Choroid plexus epithelial cell (primary cell): ENCODE measurements around the gene PITPNM3.

Experiments
- DNase-seq: peaks from one replicate; pipeline ENCODE4 v3.0.0-alpha.2; 2010; ENCODE audit warnings: low read depth
- H3K4me3 ChIP-seq: 2 replicates; pipeline ENCODE4 v1.5.1; 2011; ENCODE audit warnings: low read depth, mild to moderate bottlenecking, control low read depth, low read length, moderate library complexity
- TF ChIP-seq, protein P1 (sequence below): conservative IDR thresholded peaks from 2 replicates; pipeline ENCODE4 v1.5.1; 2011; ENCODE audit warnings: low read depth, mild to moderate bottlenecking, control low read depth, inconsistent platforms, low read length, moderate library complexity

Gene PITPNM3

DNA sequence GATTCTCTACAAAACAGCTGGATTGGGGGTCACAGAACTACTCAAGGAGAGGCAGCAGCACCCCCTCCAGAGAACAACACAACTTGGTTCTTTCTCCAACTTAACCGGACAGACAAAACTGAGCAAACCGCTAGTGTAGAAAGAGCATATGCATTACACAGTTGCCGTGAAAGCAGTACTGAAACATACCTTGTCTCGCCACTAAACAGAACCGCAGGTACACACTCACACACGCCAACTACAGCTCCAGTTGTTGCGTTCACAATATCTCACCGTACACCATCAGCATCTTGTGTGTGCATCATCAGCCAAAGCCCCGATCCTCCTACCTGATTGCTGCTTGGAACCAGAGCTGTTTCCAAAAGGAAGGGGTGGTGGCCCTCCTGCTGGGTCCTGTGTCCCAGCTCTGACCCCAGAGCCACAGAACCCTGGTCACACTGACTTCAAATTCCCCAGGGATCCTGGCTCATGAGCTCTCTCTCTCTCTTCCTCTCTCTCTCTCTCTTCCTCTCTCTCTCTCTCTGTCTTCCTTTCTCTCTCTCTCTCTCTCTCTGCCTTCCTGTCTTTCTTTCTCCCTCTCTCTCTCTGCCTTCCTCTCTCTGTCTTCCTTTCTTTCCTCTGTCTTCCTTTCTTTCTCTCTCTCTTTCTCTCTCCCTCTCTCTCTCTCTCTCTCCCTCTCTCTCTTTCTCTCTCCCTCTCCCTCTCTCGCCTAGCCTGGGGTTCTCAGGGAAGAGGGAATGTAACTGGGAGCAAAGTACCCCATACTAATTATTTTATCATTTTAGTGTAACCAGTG, 103.7 kb downstream of the PITPNM3 start:
- TF ChIP-seq, protein P1, sequence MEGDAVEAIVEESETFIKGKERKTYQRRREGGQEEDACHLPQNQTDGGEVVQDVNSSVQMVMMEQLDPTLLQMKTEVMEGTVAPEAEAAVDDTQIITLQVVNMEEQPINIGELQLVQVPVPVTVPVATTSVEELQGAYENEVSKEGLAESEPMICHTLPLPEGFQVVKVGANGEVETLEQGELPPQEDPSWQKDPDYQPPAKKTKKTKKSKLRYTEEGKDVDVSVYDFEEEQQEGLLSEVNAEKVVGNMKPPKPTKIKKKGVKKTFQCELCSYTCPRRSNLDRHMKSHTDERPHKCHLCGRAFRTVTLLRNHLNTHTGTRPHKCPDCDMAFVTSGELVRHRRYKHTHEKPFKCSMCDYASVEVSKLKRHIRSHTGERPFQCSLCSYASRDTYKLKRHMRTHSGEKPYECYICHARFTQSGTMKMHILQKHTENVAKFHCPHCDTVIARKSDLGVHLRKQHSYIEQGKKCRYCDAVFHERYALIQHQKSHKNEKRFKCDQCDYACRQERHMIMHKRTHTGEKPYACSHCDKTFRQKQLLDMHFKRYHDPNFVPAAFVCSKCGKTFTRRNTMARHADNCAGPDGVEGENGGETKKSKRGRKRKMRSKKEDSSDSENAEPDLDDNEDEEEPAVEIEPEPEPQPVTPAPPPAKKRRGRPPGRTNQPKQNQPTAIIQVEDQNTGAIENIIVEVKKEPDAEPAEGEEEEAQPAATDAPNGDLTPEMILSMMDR = no peak
- DNase-seq = no peak
- no peak overlapping the region for H3K4me3 ChIP-seq

DNA sequence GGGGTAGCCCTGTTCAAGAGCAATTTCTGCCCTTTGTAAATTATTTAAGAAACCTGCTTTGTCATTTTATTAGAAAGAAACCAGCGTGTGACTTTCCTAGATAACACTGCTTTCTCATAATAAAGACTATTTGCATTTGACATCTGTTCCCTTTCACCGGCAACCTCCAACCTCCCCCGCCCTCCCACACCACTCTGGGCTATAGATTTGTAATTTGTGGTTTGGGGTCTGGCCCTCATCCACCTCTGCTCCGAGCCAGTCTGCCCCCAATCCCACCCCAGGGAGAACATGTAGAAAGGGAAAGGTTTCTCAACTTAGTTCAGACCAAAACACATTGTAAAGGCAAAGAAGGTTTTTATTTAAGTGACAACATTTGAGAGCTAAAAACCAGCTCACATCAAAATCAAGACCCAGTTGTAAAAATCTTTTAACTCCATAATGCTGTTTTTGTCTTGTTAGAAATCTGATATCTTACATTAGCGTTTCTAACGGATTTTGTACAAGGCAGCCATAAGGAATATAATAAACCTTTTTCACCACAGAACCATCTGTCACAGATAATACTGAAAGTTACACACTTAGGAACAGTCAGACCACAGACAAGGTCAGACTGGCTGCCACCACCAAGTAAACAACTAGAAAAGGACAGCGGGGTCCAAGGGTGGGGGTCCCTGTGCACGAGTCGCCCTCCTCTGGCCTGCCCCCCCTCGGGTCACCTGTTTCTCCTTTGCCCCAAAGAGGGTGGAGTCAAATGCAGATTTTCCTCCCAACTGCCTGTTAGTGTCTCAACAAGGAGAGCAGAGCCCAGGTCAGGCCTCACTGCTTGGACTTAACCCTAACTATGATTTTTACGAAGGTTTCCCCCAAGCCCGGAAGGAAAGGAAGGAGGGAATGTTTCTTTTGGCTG, 105.2 kb downstream of the PITPNM3 start:
- TF ChIP-seq, protein P1 = no peak
- no peak for DNase-seq
- no peak overlapping the region for H3K4me3 ChIP-seq

DNA sequence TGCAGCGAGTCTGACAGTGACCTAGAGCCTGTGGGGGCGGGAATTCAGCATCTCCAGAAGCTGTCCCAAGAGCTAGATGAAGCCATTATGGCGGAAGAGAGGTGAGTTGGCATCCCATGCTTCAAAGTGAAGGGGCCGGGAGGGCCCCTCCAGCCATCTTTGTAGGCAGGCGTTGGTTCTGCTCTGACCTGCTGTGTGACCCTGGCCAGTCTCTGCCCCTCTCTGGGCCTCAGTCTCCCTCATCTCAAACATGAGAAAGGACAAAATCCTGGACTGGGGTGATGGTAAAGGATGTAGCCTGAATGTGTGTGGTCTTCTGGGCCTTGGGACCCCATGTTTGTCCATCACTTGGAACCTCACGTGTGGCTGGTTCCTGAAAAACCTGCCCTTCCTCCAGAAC, 107.0 kb downstream of the PITPNM3 start:
- DNase-seq = no peak
- H3K4me3 ChIP-seq = no peak overlapping the region
- TF ChIP-seq, protein P1 = no peak

DNA sequence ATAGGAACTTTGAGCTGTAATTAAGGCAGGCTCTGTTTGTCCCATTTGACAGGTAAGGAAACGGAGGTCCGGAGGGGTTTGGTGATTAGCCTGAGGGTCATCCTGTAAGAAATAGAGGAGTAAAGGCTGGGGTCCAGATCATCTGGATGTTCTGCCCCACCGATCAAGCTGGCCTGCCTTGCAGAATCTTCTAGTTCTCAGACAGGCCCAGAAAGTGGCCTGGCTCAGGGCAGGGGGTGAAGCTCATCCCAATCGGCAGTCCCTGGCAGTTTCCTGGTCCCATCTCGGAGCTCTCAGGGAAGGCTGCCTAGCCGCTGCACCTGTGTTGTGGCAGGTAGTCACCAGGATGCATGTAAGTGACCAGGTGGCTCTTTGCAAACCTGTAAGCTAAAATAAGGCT, 107.9 kb downstream of the PITPNM3 start:
- H3K4me3 ChIP-seq = no peak overlapping the region
- TF ChIP-seq, protein P1 = no peak
- no peak for DNase-seq

DNA sequence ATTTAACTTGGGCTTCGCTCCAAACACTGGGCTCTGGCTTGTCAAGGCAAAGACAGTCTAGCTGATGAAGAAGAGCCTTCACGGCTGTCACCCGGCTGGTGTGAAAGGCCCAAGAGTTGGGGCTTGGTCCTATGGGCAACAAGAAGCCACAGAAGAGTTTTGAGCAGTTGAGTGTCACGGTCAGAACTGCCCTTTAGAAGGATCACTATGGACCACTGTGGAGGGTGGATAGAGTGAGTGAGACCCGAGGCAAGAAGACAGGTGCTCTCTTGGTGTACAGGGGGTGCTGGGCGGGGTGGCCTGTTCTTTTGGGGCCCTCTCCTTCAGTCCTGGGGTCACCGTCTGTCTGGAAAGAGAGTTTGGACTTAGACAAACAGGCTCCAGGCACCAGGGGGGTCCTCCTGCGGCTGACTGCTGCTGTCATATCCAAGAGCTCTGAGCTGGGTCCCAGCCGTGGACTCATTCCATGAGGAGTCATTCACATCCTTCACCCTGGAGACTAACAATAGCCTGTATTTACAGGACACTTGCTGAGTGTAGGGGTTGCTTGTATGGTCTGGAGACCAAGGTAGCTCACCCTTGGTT, 109.7 kb downstream of the PITPNM3 start:
- TF ChIP-seq, protein P1 = no peak
- H3K4me3 ChIP-seq = no peak overlapping the region
- no peak for DNase-seq

DNA sequence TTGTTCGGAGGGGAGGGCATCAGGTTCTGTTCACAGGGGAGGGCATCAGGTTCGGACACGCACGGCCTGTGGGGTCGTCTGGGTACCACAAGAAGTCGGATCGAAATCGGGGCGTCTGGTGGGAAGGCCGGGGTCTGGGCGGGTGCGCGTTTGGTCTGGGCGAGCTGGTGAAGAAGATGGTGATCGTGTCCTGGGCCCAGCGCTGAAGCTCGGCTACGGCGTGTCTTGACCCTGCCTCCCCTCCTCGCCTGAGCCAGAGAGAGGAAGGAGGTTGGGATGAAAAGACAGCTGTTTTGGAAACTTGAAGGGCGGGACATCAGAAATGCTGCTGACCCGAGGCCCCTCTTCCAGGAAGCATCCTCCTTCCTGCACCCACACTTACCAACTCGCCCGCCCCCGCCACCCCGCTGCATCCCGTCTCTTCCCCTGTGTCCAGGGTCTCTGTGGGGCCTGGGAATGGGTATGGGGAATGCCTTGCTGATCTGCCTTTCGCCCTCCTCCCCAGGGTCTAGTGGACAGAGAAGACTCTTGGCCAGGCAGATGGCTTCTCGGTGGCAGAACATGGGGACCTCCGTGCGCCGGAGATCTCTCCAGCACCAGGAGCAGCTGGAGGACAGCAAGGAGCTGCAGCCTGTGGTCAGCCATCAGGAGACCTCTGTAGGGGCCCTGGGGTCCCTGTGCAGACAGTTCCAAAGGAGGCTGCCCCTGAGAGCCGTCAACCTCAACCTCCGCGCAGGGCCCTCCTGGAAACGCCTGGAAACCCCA, 111.6 kb downstream of the PITPNM3 start:
- peak overlapping the region; percentile 68 for H3K4me3 ChIP-seq
- DNase-seq = no peak
- TF ChIP-seq, protein P1 = no peak
